Measurements from ENCODE around the gene RAI1. TPM values are rescaled to one million over a fixed set of nuclear protein-coding genes. Genes with fewer than 3 reads are reported as not detected.

The RAI1 gene
- total and polyA plus RNA-seq, 9 donors = 1.5 to 57.7 (median 35.3) TPM

DNA sequence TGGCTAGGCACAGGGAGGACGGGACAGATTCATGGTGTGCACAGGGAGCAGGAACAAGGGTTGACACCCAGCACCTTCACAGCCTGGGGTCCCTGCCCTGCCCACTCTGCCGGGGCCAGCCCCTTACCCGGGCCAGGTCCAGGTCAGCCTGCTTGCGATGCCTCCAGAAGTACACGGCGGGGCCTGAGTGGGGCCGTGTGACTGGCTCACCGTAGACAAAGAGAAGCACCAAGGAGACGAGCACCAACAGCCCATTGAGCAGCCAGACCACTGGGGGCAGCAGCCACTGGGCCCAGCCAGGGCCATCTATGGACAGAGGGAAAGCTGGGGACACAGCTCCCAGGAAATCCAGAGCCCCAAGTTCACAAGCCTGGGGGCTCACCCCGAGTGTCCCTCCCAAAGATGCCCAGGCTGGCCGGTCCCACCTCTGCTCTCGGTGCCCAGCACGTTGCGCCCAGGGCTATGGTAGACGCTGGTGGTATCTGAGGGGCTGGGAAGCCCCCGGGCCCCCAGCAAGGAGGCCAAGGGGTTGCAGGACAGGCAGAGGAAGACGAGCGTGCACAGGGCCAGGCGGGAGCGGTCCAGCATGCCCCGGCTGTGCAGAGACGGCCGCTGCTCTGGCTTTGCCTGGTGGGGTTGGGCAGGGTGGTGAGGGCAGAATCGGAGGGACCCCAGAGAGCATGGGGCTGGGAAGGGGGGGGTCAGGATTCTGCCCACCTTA is 135.7 kb downstream of the RAI1 start:
- intact Hi-C loops (cut with DNase I) = loop anchor here in 2 of 4 donors (10.0 kb wide), 2 partner anchors 218 to 462 kb away; partner anchors contain the start of genes ATPAF2 (in 1 of the 2) and GID4 (in 1 of the 2)
- no peaks in the 10 kb centered on the region for H3K36me3 ChIP-seq
- WGBS, 3 donors = 85 to 91% (median 88%) methylated on average over 22 to 24 of the region's 24 CpGs
- no peak for TF ChIP-seq EP300 (IDR thresholded peaks at IDR 0.05)
- no peak for TF ChIP-seq POLR2A (IDR thresholded peaks at IDR 0.05)
- TF ChIP-seq, protein P1, sequence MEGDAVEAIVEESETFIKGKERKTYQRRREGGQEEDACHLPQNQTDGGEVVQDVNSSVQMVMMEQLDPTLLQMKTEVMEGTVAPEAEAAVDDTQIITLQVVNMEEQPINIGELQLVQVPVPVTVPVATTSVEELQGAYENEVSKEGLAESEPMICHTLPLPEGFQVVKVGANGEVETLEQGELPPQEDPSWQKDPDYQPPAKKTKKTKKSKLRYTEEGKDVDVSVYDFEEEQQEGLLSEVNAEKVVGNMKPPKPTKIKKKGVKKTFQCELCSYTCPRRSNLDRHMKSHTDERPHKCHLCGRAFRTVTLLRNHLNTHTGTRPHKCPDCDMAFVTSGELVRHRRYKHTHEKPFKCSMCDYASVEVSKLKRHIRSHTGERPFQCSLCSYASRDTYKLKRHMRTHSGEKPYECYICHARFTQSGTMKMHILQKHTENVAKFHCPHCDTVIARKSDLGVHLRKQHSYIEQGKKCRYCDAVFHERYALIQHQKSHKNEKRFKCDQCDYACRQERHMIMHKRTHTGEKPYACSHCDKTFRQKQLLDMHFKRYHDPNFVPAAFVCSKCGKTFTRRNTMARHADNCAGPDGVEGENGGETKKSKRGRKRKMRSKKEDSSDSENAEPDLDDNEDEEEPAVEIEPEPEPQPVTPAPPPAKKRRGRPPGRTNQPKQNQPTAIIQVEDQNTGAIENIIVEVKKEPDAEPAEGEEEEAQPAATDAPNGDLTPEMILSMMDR (IDR thresholded peaks at IDR 0.05) = no peak
- no peaks in the 10 kb centered on the region for H3K27me3 ChIP-seq
- peaks cover 11% of the 10 kb centered on the region for H3K4me1 ChIP-seq (ENCODE audit: insufficient read depth)
- DNase-seq = no peak
- H3K4me3 ChIP-seq = no peak overlapping the region
- H3K9me3 ChIP-seq = no peaks in the 10 kb centered on the region
- H3K27ac ChIP-seq = no peak overlapping the region

DNA sequence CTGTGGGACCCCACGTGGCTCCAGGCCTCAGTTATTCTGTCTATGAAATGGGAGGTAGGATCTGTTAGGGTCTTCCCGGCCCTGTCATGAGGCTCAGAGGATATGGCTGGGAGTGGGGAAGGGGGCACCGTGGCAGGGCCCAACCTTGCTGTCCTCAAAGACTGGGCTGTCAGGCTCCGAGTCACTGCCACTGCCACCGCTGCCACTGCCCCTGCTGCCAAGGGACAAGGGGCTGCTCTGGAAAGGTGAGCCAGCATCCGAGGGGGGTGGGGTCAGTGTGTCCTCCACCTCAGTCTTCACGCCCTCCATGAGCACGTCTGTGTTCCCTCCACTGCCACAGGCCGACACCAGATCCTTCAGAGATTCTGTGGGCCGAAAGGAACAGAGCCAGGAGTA is 136.3 kb downstream of the RAI1 start:
- Histone ChIP-seq H3K9me3 (no peaks in the 10 kb centered on the region), H3K27me3 (no peaks in the 10 kb centered on the region), H3K4me1 (ENCODE audit: insufficient read depth) (peaks cover 16% of the 10 kb centered on the region), H3K36me3 (no peaks in the 10 kb centered on the region), H3K27ac (no peak overlapping the region), H3K4me3 (no peak overlapping the region)
- no peak for DNase-seq
- WGBS, 3 donors = 90 to 91% (median 90%) methylated on average over 9 to 10 of the region's 10 CpGs
- TF ChIP-seq EP300 (IDR thresholded peaks at IDR 0.05) (no peak), POLR2A (IDR thresholded peaks at IDR 0.05) (no peak)
- TF ChIP-seq, protein P1 (IDR thresholded peaks at IDR 0.05) = no peak
- intact Hi-C loops (cut with DNase I) = loop anchor here in 2 of 4 donors (10.0 kb wide), 2 partner anchors 217 to 463 kb away; partner anchors contain the start of genes ATPAF2 (in 1 of the 2) and GID4 (in 1 of the 2)

DNA sequence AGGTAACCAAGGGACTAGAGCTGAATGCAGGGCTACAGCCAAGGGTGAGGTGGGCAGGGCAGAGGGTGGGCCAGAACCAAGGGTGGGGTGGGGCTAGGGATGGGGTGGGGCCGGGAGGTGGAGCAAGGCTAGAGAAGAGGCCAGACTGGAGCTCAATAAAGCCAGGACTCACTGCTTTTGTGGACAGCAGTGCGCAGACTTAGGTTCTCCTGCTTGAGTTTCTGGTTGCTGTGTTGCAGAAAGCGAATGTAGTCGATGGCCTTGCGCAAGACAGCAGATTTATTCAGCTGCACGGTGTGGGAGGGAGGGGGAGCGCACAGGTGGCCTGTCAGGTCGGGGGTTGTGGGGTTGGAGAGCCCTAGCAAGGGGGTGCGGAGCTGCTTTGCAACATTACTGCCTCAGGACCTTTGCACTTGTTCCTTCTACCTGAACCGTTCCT is 136.8 kb downstream of the RAI1 start:
- no peaks in the 10 kb centered on the region for H3K27me3 ChIP-seq
- WGBS, 3 donors = 72 to 81% (median 76%) methylated on average over 10 of the region's 10 CpGs
- no peak for TF ChIP-seq EP300 (IDR thresholded peaks at IDR 0.05)
- TF ChIP-seq, protein P1 (IDR thresholded peaks at IDR 0.05) = no peak
- TF ChIP-seq POLR2A (IDR thresholded peaks at IDR 0.05) = no peak
- intact Hi-C loops (cut with DNase I) = loop anchor here in 2 of 4 donors (10.0 kb wide), 2 partner anchors 217 to 463 kb away; partner anchors contain the start of genes ATPAF2 (in 1 of the 2) and GID4 (in 1 of the 2)
- H3K36me3 ChIP-seq = no peaks in the 10 kb centered on the region
- H3K4me1 ChIP-seq (ENCODE audit: insufficient read depth) = peaks cover 18% of the 10 kb centered on the region
- H3K4me3 ChIP-seq = no peak overlapping the region
- DNase-seq = no peak
- no peaks in the 10 kb centered on the region for H3K9me3 ChIP-seq
- H3K27ac ChIP-seq = no peak overlapping the region

DNA sequence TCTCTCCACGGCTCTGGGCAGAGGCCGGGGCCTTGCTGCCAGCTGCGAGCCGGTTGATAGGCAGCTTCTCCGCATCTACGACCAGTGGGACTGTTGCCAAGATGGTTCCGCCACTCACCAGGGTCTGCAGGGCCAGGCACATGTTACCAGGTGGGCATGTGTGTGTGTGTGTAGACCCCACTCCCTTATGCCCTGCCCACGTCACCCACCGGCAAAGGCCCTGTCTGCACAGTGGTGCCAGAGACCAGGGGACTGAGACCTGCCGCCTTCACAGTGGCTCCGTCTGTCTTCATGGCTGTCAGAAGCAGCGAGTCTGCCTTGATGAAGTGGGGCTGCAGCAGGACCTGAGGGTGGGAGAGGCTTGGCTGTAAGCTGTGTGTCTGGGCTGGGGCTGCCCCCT is 137.9 kb downstream of the RAI1 start:
- Histone ChIP-seq H3K27me3 (no peaks in the 10 kb centered on the region), H3K4me1 (ENCODE audit: insufficient read depth) (peaks cover 22% of the 10 kb centered on the region), H3K36me3 (no peaks in the 10 kb centered on the region), H3K9me3 (no peaks in the 10 kb centered on the region), H3K4me3 (no peak overlapping the region), H3K27ac (no peak overlapping the region)
- TF ChIP-seq, protein P1 (IDR thresholded peaks at IDR 0.05) = no peak
- TF ChIP-seq POLR2A (IDR thresholded peaks at IDR 0.05) = no peak
- 83 to 93% (median 87%) methylated on average over 12 of the region's 12 CpGs for WGBS, 3 donors
- no peak for DNase-seq
- intact Hi-C loops (cut with DNase I) = loop anchor here in 2 of 4 donors (10.0 kb wide), 2 partner anchors 216 to 464 kb away; partner anchors contain the start of genes ATPAF2 (in 1 of the 2) and GID4 (in 1 of the 2)

All from ovary (tissue), 9 donors.